Smooth muscle cell (in vitro differentiated cells): ENCODE measurements around the gene NCAPG2. TPM values are rescaled to one million over a fixed set of nuclear protein-coding genes. Genes with fewer than 3 reads are reported as not detected.

Source experiments
- DNase-seq: peaks from one replicate; lab custom pipeline; 2025; ENCODE audit not compliant: unreplicated experiment; lab: John Stamatoyannopoulos, UW
- H2AFZ ChIP-seq: fragments of 200-600 bp; sonication (generic); 2 replicates; pipeline ENCODE4 v1.6.0; 2016; ENCODE audit warnings: antibody characterized with exemption, low read depth, mild to moderate bottlenecking
- H3F3A ChIP-seq: fragments of 200-600 bp; sonication (generic); 2 replicates; pipeline ENCODE4 v1.6.0; 2017; ENCODE audit warnings: antibody characterized with exemption, low read depth
- H3K27ac ChIP-seq: fragments of 200-600 bp; sonication (generic); 2 replicates; pipeline ENCODE4 v1.5.1; 2016; ENCODE audit warnings: low read depth, mild to moderate bottlenecking
- H3K27me3 ChIP-seq: fragments of 200-600 bp; sonication (generic); 2 replicates; pipeline ENCODE4 v1.6.1; 2016; ENCODE audit warnings: low read depth, mild to moderate bottlenecking
- H3K36me3 ChIP-seq: fragments of 200-600 bp; sonication (generic); 2 replicates; pipeline ENCODE4 v1.5.1; 2016; ENCODE audit warnings: low read depth
- H3K4me1 ChIP-seq: fragments of 200-600 bp; sonication (generic); 2 replicates; pipeline ENCODE4 v1.5.1; 2016; ENCODE audit warnings: low read depth
- H3K4me2 ChIP-seq: fragments of 200-600 bp; sonication (generic); 2 replicates; pipeline ENCODE4 v1.6.0; 2016; ENCODE audit warnings: mild to moderate bottlenecking
- H3K4me3 ChIP-seq: fragments of 200-600 bp; sonication (generic); 2 replicates; pipeline ENCODE4 v1.5.1; 2016; ENCODE audit warnings: mild to moderate bottlenecking
- H3K79me2 ChIP-seq: fragments of 200-600 bp; sonication (generic); 2 replicates; pipeline ENCODE4 v1.6.0; 2016; ENCODE audit warnings: low read depth, mild to moderate bottlenecking
- H3K9ac ChIP-seq: fragments of 200-600 bp; sonication (generic); 2 replicates; pipeline ENCODE4 v1.6.0; 2016; ENCODE audit warnings: low read depth
- H3K9me3 ChIP-seq: fragments of 200-600 bp; sonication (generic); replicated peaks from 2 replicates; pipeline ENCODE4 v1.5.1; 2016; ENCODE audit warnings: low read depth
- H4K20me1 ChIP-seq: fragments of 200-600 bp; sonication (generic); 2 replicates; pipeline ENCODE4 v1.6.0; 2016; ENCODE audit warnings: low read depth
- CTCF ChIP-seq: fragments of 200-600 bp; sonication (generic); IDR thresholded peaks from 2 replicates; pipeline ENCODE4 v1.5.1; 2017; ENCODE audit warnings: borderline replicate concordance, mild to moderate bottlenecking, antibody characterized with exemption; ENCODE audit not compliant: insufficient read depth, poor library complexity, severe bottlenecking
- WGBS: methylation state at CpG from one replicate; pipeline ENCODE4 v1.1.7; 2016; ENCODE audit warnings: low lambda C conversion rate; 5-methylcytosine and 5-hydroxymethylcytosine counted together
- polyA plus RNA-seq: library from polyadenylated mRNA; unstranded; fragments of >200 nt; fragmentation: Nextera tagmentation; extraction: Ambion mirVana; gene quantifications from 2 replicates; pipeline ENCODE4 v1.2.1, GENCODE V29; 2016
- total RNA-seq: library from RNA; depleted of rRNA; stranded (reverse); fragments of >200 nt; gene quantifications from 2 replicates; pipeline ENCODE4 v1.2.3, GENCODE V29; 2014

The NCAPG2 gene
- 9.9 and 18.5 TPM in 2 replicates for total RNA-seq
- 10.0 and 12.5 TPM in 2 replicates for polyA plus RNA-seq

- Histone ChIP-seq H4K20me1 (no peaks in the 10 kb centered on the region), H3K27me3 (no peaks in the 10 kb centered on the region), H3K4me2 (peak within 1 kb of the TSS; percentile 97), H2AFZ (peak within 1 kb of the TSS; percentile 82), H3K9me3 (no peaks in the 10 kb centered on the region), H3K4me3 (peak within 1 kb of the TSS; percentile 63), H3K4me1 (peaks cover 23% of the 10 kb centered on the region), H3F3A (no peaks in the 10 kb centered on the region), H3K79me2 (peaks cover 33% of the 10 kb centered on the region), H3K36me3 (no peaks in the 10 kb centered on the region), H3K27ac (peak within 1 kb of the TSS; percentile 51), H3K9ac (peak within 1 kb of the TSS; percentile 85)
- no peak for TF ChIP-seq CTCF
- WGBS, result 1% methylated on average over 45 of the region's 78 CpGs
- DNase-seq, result peak; percentile 87
These were observed at the start of gene NCAPG2 for GRCh38 chr7:158704524-158705233. NCAPG2 (minus strand) TSS chr7:158704804; CDS start chr7:158701899, 2,905 bp downstream.

GRCh38 chr7:158753900-158754299 lies 49.3 kb upstream of the NCAPG2 start:
- Histone ChIP-seq H3K9ac (no peak overlapping the region), H4K20me1 (peaks cover 10% of the 10 kb centered on the region), H3F3A (peaks cover 4% of the 10 kb centered on the region), H3K9me3 (no peaks in the 10 kb centered on the region), H3K79me2 (no peaks in the 10 kb centered on the region), H3K27me3 (no peaks in the 10 kb centered on the region), H3K4me1 (no peaks in the 10 kb centered on the region), H3K4me3 (no peak overlapping the region), H3K27ac (peak overlapping the region; percentile 39), H3K4me2 (no peak overlapping the region), H2AFZ (no peak overlapping the region), H3K36me3 (peaks cover 4% of the 10 kb centered on the region)
- no peak for DNase-seq
- WGBS, result 69% methylated on average over 5 of the region's 5 CpGs
- no peak for TF ChIP-seq CTCF

GRCh38 chr7:158751751-158752150 lies 47.1 kb upstream of the NCAPG2 start:
- H3K4me1 ChIP-seq, result no peaks in the 10 kb centered on the region
- H3K27me3 ChIP-seq, result no peaks in the 10 kb centered on the region
- H3K79me2 ChIP-seq, result no peaks in the 10 kb centered on the region
- no peak for DNase-seq
- peaks cover 4% of the 10 kb centered on the region for H3F3A ChIP-seq
- H2AFZ ChIP-seq, result no peak overlapping the region
- 91% methylated on average over 3 of the region's 3 CpGs for WGBS
- no peak overlapping the region for H3K4me2 ChIP-seq
- no peak overlapping the region for H3K4me3 ChIP-seq
- H3K9ac ChIP-seq, result no peak overlapping the region
- no peaks in the 10 kb centered on the region for H3K9me3 ChIP-seq
- H4K20me1 ChIP-seq, result peaks cover 10% of the 10 kb centered on the region
- H3K27ac ChIP-seq, result no peak overlapping the region
- peaks cover 5% of the 10 kb centered on the region for H3K36me3 ChIP-seq
- no peak for TF ChIP-seq CTCF

- H2AFZ ChIP-seq, result no peak overlapping the region
- H3K4me1 ChIP-seq, result no peaks in the 10 kb centered on the region
- no peak overlapping the region for H3K27ac ChIP-seq
- H3K9ac ChIP-seq, result no peak overlapping the region
- TF ChIP-seq CTCF, result no peak
- peaks cover 5% of the 10 kb centered on the region for H3K36me3 ChIP-seq
- H3K79me2 ChIP-seq, result no peaks in the 10 kb centered on the region
- peaks cover 4% of the 10 kb centered on the region for H3F3A ChIP-seq
- H3K27me3 ChIP-seq, result no peaks in the 10 kb centered on the region
- no peak overlapping the region for H3K4me2 ChIP-seq
- no peaks in the 10 kb centered on the region for H3K9me3 ChIP-seq
- DNase-seq, result no peak
- 100% methylated on average over 2 of the region's 2 CpGs for WGBS
- H4K20me1 ChIP-seq, result peaks cover 10% of the 10 kb centered on the region
- no peak overlapping the region for H3K4me3 ChIP-seq
These were observed 46.6 kb upstream of the NCAPG2 start for GRCh38 chr7:158751199-158751598.
